Right kidney (tissue), 1 donor: Measurements from ENCODE around the gene SYT11.
"Not testable (repeated sequence)": the region's sequence is repeated elsewhere in the genome, so short reads cannot be mapped to it uniquely, and the experiment has no call there.

ENCODE experiments used
- DNase-seq: peaks from one replicate; pipeline ENCODE4 v3.0.0-alpha.2; 2016

The SYT11 gene

GRCh38 chr1:155859881-155860871 is 809 bp downstream of the SYT11 start:
- DNase-seq, result peak; percentile 80

DNA sequence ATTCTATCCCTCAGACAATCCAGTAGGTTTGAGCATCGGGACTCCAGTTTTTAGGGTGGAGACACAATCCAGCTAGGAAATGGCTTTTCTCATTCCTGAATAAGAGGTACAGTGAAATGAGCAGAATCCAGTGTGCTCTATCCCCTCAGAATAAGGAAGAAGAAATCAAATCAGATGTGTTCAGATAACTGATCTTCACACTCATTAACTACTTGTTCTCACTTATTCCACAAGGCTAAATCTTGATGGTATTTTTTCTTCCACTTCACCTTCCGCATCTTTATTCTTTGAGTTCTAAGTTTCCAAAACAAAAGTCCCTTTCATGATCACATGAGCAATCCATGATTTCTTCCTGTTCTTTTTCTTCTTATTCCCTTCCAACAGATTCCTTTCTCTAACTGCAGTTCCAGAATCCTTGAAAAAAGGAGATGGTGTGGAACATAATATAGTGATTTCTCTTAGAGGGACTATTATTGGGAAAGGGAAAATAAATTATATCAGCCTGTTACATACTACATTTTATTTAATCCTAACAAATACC is 1.7 kb downstream of the SYT11 start:
- no peak for DNase-seq

- DNase-seq, result no peak
Observed at GRCh38 chr1:155861896-155862295, 2.5 kb downstream of the SYT11 start.

- no peak for DNase-seq
Observed at GRCh38 chr1:155864393-155864792, 5.0 kb downstream of the SYT11 start.

GRCh38 chr1:155867766-155868165 is 8.4 kb downstream of the SYT11 start:
- no peak for DNase-seq

DNA sequence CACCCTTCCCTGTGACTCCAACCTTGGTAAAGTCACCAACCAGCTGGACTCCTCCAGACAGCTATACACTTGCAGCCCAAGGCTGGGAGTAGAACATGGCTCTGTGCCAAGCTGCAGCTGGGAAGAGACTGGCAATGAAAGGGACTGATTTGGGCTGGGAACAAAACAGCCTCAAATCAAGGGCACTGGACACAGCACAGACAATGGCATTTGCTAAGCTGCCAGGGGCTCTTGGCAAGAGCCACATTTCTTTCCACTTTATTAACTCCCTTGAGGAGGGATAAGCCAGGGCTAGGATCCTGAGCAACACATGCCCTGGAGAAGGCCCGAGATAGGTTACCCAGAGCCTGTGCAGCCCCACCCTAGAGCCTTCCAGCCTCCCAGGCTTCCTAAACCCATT is 12.0 kb downstream of the SYT11 start:
- DNase-seq, result no peak

DNA sequence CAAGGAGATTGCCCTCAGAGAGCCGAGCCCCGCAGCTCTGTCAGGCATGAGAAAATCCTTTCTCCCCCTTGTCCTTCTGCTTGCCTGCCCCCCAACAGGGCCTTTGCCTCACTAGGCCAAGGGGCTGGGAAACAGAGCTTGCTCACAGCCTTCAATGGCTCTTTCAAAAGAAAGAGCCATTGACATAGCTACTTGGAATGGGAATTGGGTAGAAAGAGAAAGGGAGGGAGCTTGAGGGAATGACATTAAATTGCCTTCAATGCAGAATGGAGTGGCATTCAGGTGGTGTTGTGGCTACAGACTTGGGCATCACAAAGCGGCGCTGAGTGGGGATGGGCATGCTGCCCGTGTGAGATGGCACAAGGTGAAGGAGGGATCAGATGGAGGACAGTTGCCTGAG is 13.2 kb downstream of the SYT11 start:
- DNase-seq, result no peak

DNA sequence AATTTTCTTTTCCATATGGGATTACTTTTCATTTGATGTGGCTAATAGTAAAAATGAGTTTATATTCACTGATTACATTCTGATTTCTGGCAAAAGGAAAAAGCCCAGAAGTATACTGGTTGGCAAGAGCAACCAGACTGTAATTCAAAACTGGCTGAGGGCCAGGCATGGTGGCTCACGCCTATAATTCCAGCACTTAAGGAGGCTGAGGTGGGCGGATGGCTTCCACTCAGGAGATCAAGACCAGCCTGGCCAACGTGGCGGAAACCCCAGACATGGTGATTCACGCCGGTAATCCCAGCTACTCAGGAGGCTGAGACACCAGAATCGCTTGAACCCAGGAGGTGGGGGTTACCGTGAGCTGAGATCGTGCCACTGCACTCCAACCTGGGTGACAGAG is 14.5 kb downstream of the SYT11 start:
- DNase-seq, result no peak

DNA sequence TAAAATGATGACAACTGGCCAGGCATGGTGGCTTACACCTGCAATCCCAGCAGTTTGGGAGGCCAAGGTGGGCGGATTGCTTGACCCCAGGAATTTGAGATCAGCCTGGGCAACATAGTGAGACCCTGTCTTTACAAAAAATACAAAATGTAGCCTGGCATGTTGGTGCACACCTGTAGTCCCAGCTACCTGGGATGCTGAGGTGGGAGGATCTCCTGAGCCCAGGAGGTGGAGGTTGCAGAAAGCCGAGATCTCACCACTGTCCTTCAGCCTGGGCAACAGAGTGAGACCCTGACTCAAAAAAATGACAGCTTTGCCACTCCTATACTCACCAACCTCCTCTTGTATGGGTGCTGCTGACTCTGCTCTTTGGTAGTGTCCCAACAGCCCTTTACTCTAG is 18.6 kb downstream of the SYT11 start:
- no peak for DNase-seq

DNA sequence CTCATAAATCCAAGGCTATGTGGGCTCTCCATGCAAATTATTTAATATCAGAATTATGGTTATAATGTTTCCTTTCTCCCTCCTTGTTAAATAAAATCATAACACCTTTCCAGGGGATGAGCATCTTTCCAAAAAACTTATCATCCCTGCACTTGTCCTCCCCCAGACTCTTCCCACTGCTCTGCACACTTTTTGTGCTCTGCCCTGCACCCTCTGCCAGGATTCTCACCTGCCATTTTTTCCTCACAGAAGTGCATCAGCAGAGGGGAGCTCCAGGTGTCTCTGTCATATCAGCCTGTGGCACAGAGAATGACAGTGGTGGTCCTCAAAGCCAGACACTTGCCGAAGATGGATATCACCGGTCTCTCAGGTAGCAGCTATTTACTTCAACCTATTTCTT is 20.9 kb downstream of the SYT11 start:
- no peak for DNase-seq

DNA sequence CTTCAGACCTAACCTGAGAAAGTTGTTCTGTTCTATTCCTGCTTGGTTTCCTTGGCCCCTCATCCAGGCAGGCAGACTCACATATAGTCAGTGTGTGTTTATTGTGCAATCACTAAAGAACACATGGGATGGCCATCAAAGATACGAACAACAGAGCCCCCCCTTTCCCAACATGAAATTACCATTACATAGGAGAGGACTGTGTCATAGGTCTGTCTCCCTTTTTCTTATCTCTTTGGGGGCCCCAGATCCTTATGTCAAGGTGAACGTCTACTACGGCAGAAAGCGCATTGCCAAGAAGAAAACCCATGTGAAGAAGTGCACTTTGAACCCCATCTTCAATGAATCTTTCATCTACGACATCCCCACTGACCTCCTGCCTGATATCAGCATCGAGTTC is 21.6 kb downstream of the SYT11 start:
- DNase-seq, result no peak

GRCh38 chr1:155882235-155882634 is 22.9 kb downstream of the SYT11 start:
- no peak for DNase-seq

DNA sequence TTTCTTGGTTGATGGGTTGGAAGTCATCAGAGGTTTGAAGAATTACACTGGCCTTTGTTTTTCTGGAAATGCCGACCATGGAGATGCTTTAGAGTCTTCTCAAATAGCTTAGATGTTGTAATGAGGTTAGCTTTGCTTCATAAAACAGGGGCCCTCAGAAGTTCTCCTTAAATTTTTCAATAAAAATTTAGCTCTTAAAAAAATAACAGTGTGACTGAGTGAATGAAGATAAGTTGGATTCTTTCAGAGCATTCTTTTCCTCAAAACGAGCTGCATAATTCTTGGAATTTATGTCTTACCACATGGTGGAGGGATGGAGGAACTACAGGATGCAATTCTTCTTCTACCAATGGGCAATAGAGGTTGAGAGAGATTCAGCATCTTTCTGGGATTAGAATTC is 23.4 kb downstream of the SYT11 start:
- no peak for DNase-seq

- no peak for DNase-seq
Observed at GRCh38 chr1:155884031-155884960, 24.9 kb downstream of the SYT11 start.

DNA sequence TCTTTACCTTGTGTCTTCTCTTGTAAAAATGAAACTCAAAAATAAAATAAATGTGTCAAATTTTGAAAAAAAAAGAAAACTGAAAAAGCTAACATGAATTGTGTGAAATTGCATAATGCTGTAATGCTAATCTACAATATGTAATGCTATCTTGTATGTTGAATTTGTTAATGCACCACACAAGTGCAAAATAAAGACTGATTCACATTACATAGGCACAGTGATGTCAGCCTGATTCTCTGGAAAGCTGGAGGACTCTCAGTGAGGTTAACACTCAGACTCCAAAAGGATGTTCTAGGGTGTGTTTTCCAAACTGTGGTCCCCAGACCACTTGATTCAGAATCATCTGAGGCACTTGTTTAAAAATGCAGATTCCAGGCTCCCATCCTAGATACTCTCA is 25.6 kb downstream of the SYT11 start:
- no peak for DNase-seq

DNA sequence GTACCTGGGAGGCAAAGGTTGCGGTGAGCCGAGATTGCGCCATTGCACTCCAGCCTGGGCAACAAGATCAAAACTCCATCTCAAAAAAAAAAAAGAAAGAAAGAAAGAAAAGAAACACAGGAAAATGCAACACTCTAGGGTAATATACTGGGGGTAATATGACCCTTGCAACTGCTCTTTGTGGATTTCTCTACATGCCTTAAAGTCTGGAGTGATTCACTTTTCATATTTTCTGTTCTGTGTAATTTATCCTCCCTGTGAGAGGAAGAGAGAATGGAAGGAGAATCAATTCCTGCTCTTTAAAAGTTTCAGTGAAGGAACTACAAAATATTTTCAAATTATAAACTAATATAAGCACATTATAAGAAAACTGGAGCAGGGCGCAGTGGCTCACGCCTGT is 29.1 kb downstream of the SYT11 start:
- DNase-seq, result no peak

- DNase-seq, result no peak
Observed at GRCh38 chr1:155889566-155889965, 30.2 kb downstream of the SYT11 start.

- DNase-seq, result no peak
Observed at GRCh38 chr1:155890251-155890650, 30.9 kb downstream of the SYT11 start.

GRCh38 chr1:155892796-155893195 is 33.4 kb downstream of the SYT11 start:
- no peak for DNase-seq

GRCh38 chr1:155893389-155894142 is 34.2 kb downstream of the SYT11 start:
- DNase-seq, result peak; percentile 5

DNA sequence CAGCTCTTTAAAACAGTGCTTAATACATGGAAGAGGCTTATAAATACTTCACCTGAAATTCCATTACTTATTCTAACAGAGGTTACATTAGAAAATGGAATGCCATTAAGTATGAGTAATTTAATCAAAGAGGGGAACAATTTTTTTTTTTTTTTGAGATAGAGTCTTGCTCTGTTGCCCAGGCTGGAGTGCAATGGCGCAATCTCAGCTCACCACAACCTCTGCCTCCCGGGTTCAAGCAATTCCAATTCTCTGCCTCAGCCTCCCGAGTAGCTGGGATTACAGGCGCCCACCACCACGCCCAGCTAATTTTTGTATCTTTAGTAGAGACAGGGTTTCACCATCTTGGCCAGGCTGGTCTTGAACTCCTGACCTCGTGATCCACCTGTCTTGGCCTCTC is 36.2 kb downstream of the SYT11 start:
- DNase-seq, result not testable (repeated sequence)

DNA sequence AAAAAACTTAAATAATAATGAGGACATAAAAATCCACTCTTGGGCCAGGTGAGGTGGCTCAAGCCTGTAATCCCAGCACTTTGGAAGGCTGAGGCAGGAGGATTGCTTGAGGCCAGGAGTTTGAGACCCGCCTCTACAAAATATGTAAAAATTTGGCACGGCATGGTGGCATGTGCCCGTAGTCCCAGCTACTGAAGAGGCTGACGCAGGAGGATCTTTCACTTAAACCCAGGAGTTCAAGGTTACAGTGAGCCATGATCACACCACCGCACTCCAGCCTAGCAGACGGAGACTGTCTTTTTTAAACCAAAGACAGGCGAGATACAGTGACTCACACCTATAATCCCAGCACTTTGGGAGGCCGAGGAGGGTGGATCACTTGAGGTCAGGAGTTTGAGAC is 37.1 kb downstream of the SYT11 start:
- not testable (repeated sequence) for DNase-seq
